IMR-90 (cell line): Measurements from ENCODE around the gene CEP85. TPM values are rescaled to one million over a fixed set of nuclear protein-coding genes. Genes with fewer than 3 reads are reported as not detected.

Experiments
- ATAC-seq: fragments of 200-7000 bp; cut with Tn5 transposase; 2 replicates; pipeline ENCODE4 v1.9.1; 2020; ENCODE audit warnings: low read depth, mild to moderate bottlenecking, moderate library complexity
- BruUV-seq: library from RNA; stranded (reverse); fragments of 400-500 nt; replicated peaks from 2 replicates; lab custom pipeline; 2021; lab: Mats Ljungman, UMichigan
- CTCF ChIA-PET: fragments of 300-600 bp; formaldehyde crosslinking; extraction: SDS; loops from one replicate; lab custom pipeline; 2021; ENCODE audit warnings: antibody characterized with exemption; lab: Yijun Ruan, JAX
- POLR2A ChIA-PET: fragments of 300-600 bp; sonication (Branson Sonifier 250); formaldehyde crosslinking; loops from one replicate; lab custom pipeline; 2022; ENCODE audit warnings: antibody characterized with exemption; ENCODE audit not compliant: unreplicated experiment; lab: Charles Lee
- DNase-seq: peaks from one replicate; pipeline ENCODE4 v3.0.0; 2013
- H2AFZ ChIP-seq: replicated peaks from 2 replicates; pipeline ENCODE3; 2013; ENCODE audit warnings: low read length, mild to moderate bottlenecking; ENCODE audit not compliant: poor library complexity
- H2AK5ac ChIP-seq: 2 replicates; pipeline ENCODE4 v1.6.1; 2013; ENCODE audit warnings: low read depth, low read length, inconsistent platforms
- H2AK9ac ChIP-seq: replicated peaks from 2 replicates; pipeline ENCODE3; 2013; ENCODE audit warnings: mild to moderate bottlenecking, low read depth, low read length, moderate library complexity; ENCODE audit not compliant: poor library complexity
- H2BK120ac ChIP-seq: 2 replicates; pipeline ENCODE4 v1.6.1; 2013; ENCODE audit warnings: low read depth, low read length, inconsistent platforms
- H2BK15ac ChIP-seq: 3 replicates; pipeline ENCODE4 v1.6.1; 2013; ENCODE audit warnings: low read depth, low read length, inconsistent platforms
- H2BK20ac ChIP-seq: 2 replicates; pipeline ENCODE4 v1.6.1; 2013; ENCODE audit warnings: low read depth, mild to moderate bottlenecking, inconsistent platforms, low read length, moderate library complexity
- H2BK5ac ChIP-seq: 2 replicates; pipeline ENCODE4 v1.6.1; 2013; ENCODE audit warnings: mild to moderate bottlenecking, low read depth, low read length, inconsistent platforms; ENCODE audit not compliant: poor library complexity, severe bottlenecking
- H3K14ac ChIP-seq: replicated peaks from 2 replicates; pipeline ENCODE4 v1.6.1; 2013; ENCODE audit warnings: low read depth, low read length, inconsistent platforms
- H3K18ac ChIP-seq: 2 replicates; pipeline ENCODE4 v1.6.1; 2013; ENCODE audit warnings: low read depth, low read length, control low read depth
- H3K23ac ChIP-seq: 2 replicates; pipeline ENCODE4 v1.6.1; 2013; ENCODE audit warnings: low read depth, low read length, inconsistent platforms
- H3K27ac ChIP-seq: 2 replicates; pipeline ENCODE4 v1.5.1; 2013; ENCODE audit warnings: mild to moderate bottlenecking, control low read depth, low read length; ENCODE audit not compliant: insufficient read depth
- H3K27me3 ChIP-seq: 2 replicates; pipeline ENCODE4 v1.6.1; 2013; ENCODE audit warnings: low read length; ENCODE audit not compliant: control insufficient read depth, insufficient read depth
- H3K36me3 ChIP-seq: 2 replicates; pipeline ENCODE4 v1.6.1; 2013; ENCODE audit warnings: low read length, mixed read lengths; ENCODE audit not compliant: control insufficient read depth, insufficient read depth
- H3K4ac ChIP-seq: 2 replicates; pipeline ENCODE4 v1.6.1; 2013; ENCODE audit warnings: low read depth, low read length, inconsistent platforms
- H3K4me1 ChIP-seq: 2 replicates; pipeline ENCODE4 v1.6.1; 2013; ENCODE audit warnings: low read length, mixed read lengths; ENCODE audit not compliant: control insufficient read depth, insufficient read depth
- H3K4me2 ChIP-seq: 2 replicates; pipeline ENCODE4 v1.6.1; 2013; ENCODE audit warnings: low read depth, mild to moderate bottlenecking, control low read depth, low read length, moderate library complexity
- H3K4me3 ChIP-seq: 2 replicates; pipeline ENCODE4 v1.5.1; 2013; ENCODE audit warnings: low read depth, mild to moderate bottlenecking, control low read depth, low read length, moderate library complexity; ENCODE audit not compliant: insufficient read depth
- H3K56ac ChIP-seq: 2 replicates; pipeline ENCODE4 v1.6.1; 2013; ENCODE audit warnings: low read length, inconsistent platforms; ENCODE audit not compliant: insufficient read depth; ENCODE audit errors: extremely low read depth
- H3K79me1 ChIP-seq, 2 experiments: 2 replicates each; pipeline ENCODE4 v1.6.1; 2013; ENCODE audit warnings: low read length in 2 of 2, inconsistent platforms in 1 of 2, low read depth in 1 of 2
- H3K9ac ChIP-seq: 2 replicates; pipeline ENCODE4 v1.6.1; 2013; ENCODE audit warnings: low read depth, low read length, control low read depth
- H3K9me1 ChIP-seq: 2 replicates; pipeline ENCODE4 v1.6.1; 2013; ENCODE audit warnings: low read length, inconsistent platforms; ENCODE audit not compliant: insufficient read depth
- H3K9me3 ChIP-seq: 2 replicates; pipeline ENCODE4 v1.6.1; 2013; ENCODE audit warnings: low read length; ENCODE audit not compliant: control insufficient read depth, insufficient read depth
- H4K20me1 ChIP-seq: 2 replicates; pipeline ENCODE4 v1.6.1; 2013; ENCODE audit warnings: low read length, inconsistent platforms; ENCODE audit not compliant: insufficient read depth
- H4K5ac ChIP-seq: 2 replicates; pipeline ENCODE4 v1.6.1; 2013; ENCODE audit warnings: mild to moderate bottlenecking, low read depth, low read length, control low read depth
- H4K8ac ChIP-seq, 2 experiments: 2 replicates each; pipeline ENCODE4 v1.6.1; 2013; ENCODE audit warnings: low read depth in 2 of 2, low read length in 2 of 2, control low read depth in 1 of 2, inconsistent platforms in 1 of 2
- H4K91ac ChIP-seq: 2 replicates; pipeline ENCODE4 v1.6.1; 2013; ENCODE audit warnings: low read depth, low read length, inconsistent platforms; ENCODE audit not compliant: insufficient read depth
- CHD1 ChIP-seq: IDR thresholded peaks from 2 replicates; pipeline ENCODE4 v1.6.1; 2012; ENCODE audit warnings: low read depth, low read length, improper control_type of control experiment
- FOS ChIP-seq: fragments of 150-350 bp; IDR thresholded peaks from 2 replicates; pipeline ENCODE4 v1.6.1; 2016; ENCODE audit warnings: low read depth, low read length
- MAZ ChIP-seq: IDR thresholded peaks from 2 replicates; pipeline ENCODE4 v1.6.1; 2012; ENCODE audit warnings: low read depth, mild to moderate bottlenecking, low read length, improper control_type of control experiment, moderate library complexity, borderline replicate concordance
- MXI1 ChIP-seq: IDR thresholded peaks from 2 replicates; pipeline ENCODE4 v1.6.1; 2012; ENCODE audit warnings: low read depth, mild to moderate bottlenecking, low read length, moderate library complexity, borderline replicate concordance
- NFE2L2 ChIP-seq: fragments of 150-350 bp; IDR thresholded peaks from 2 replicates; pipeline ENCODE4 v1.6.1; 2016; ENCODE audit warnings: low read depth, mild to moderate bottlenecking, low read length
- POLR2A ChIP-seq: IDR thresholded peaks from 2 replicates; pipeline ENCODE4 v1.6.1; 2012; ENCODE audit warnings: mild to moderate bottlenecking, low read depth, low read length
- RCOR1 ChIP-seq: IDR thresholded peaks from 2 replicates; pipeline ENCODE4 v1.6.1; 2012; ENCODE audit warnings: mild to moderate bottlenecking, low read length, improper control_type of control experiment; ENCODE audit not compliant: insufficient replicate concordance
- RFX5 ChIP-seq: IDR thresholded peaks from 2 replicates; pipeline ENCODE4 v1.8.0; 2012; ENCODE audit warnings: low read depth, mild to moderate bottlenecking, low read length, moderate library complexity
- SMC3 ChIP-seq: fragments of 150-350 bp; IDR thresholded peaks from 2 replicates; pipeline ENCODE4 v1.6.1; 2016; ENCODE audit warnings: low read depth, mild to moderate bottlenecking, antibody characterized with exemption, low read length, moderate library complexity
- WGBS, 2 experiments: methylation state at CpG; one replicate each; pipeline versions ENCODE4 v1.1.5 to v1.1.7; 2013; ENCODE audit warnings: missing lambda C conversion rate in 2 of 2; ENCODE audit not compliant: insufficient read length in 1 of 2; ENCODE audit errors: extremely low coverage in 2 of 2; 5-methylcytosine and 5-hydroxymethylcytosine counted together
- dilution Hi-C: fragments of 300-500 bp; cut with HindIII; formaldehyde crosslinking; loops from one replicate; pipeline ENCODE4 v1.14.3; 2018; ENCODE audit warnings: low sequenced_read_pairs; ENCODE audit not compliant: unreplicated experiment
- in situ Hi-C: fragments of 300-500 bp; cut with MboI; formaldehyde crosslinking; loops from 3 replicates; pipeline ENCODE4 v1.14.3; 2019; ENCODE audit warnings: low sequenced_read_pairs, inconsistent platforms, mixed read lengths
- intact Hi-C: fragments of 100-400 bp; cut with micrococcal nuclease; formaldehyde crosslinking; loops from 2 replicates; pipeline ENCODE4 v1.10.0; 2022
- polyA plus RNA-seq, 3 experiments: library from polyadenylated mRNA; depleted of rRNA; stranded (reverse); fragments of >200 nt; gene quantifications; 2 replicates each; pipeline ENCODE4 v1.2.3, GENCODE V29; 2012; ENCODE audit warnings: low replicate concordance in 1 of 3
- total RNA-seq: library from RNA; depleted of rRNA; stranded (reverse); fragments of >200 nt; gene quantifications from 2 replicates; pipeline ENCODE4 v1.2.3, GENCODE V29; 2012
- TF ChIP-seq, protein P1 (sequence below): fragments of 150-350 bp; IDR thresholded peaks from 2 replicates; pipeline ENCODE4 v1.6.1; 2016; ENCODE audit warnings: low read depth, mild to moderate bottlenecking, low read length, moderate library complexity, borderline replicate concordance
- TF ChIP-seq, protein P2 (sequence below): conservative IDR thresholded peaks from 2 replicates; pipeline ENCODE4 v1.5.1; 2012; ENCODE audit warnings: mild to moderate bottlenecking, low read depth, low read length, improper control_type of control experiment
- TF ChIP-seq, protein P3 (sequence below): fragments of 150-350 bp; IDR thresholded peaks from 2 replicates; pipeline ENCODE4 v1.6.1; 2017; ENCODE audit warnings: mild to moderate bottlenecking, antibody characterized with exemption, low read length, low read depth

The CEP85 gene
- total and polyA plus RNA-seq, 2 of the 4 experiments (the other 2 are of a cell fraction): 11.5 to 11.8 TPM

DNA sequence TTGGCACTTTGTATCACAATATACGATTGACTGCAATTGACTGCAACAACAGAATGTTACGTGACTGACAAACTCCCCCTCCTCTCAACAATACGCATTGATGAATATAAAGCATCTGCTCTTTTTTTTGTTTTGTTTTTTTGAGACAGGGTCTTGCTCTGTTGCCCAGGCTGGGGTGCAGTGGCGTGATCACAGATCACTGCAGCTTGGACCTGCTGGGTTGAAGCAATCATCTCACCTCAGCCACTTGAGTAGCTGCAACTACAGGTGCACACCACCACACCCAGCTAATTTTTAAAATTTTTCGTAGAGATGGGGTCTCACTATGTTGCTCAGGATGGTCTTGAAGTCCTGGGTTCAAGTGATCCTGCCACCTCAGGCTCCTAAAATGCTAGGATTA, 21.3 kb upstream of the CEP85 start:
- peaks cover 38% of the 10 kb centered on the region for H3K27me3 ChIP-seq
- intact Hi-C loops: no loop called here
- H3K18ac ChIP-seq: no peak overlapping the region
- no peak overlapping the region for H3K27ac ChIP-seq
- H3K4me3 ChIP-seq: no peak overlapping the region
- H3K23ac ChIP-seq: no peak overlapping the region
- H3K14ac ChIP-seq: no peak overlapping the region
- H3K36me3 ChIP-seq: no peaks in the 10 kb centered on the region
- H2BK5ac ChIP-seq: no peak overlapping the region
- H3K9me1 ChIP-seq: no peaks in the 10 kb centered on the region
- no peaks in the 10 kb centered on the region for H3K9me3 ChIP-seq
- H3K4me2 ChIP-seq: no peak overlapping the region
- ChIA-PET POLR2A (no interaction called here), CTCF (interaction anchor here (1.0 kb wide), 2 partner anchors 10 to 21 kb away, joined by 3 to 7 read pairs; partner anchors contain the start of gene CEP85)
- H4K91ac ChIP-seq: no peak overlapping the region
- no peaks in the 10 kb centered on the region for H3K4me1 ChIP-seq
- H3K9ac ChIP-seq: no peak overlapping the region
- no peak overlapping the region for H2AK5ac ChIP-seq
- no peak overlapping the region for H4K5ac ChIP-seq
- no peaks in the 10 kb centered on the region for H4K20me1 ChIP-seq
- H2BK15ac ChIP-seq: no peak overlapping the region
- BruUV-seq: no TSS peak
- dilution Hi-C loops: no loop called here
- WGBS, 2 experiments: no CpG with 5 or more reads among the region's 5 CpGs
- H2BK20ac ChIP-seq: no peak overlapping the region
- no peak overlapping the region for H2BK120ac ChIP-seq
- H3K56ac ChIP-seq: no peak overlapping the region
- H2AK9ac ChIP-seq: no peak overlapping the region
- H2AFZ ChIP-seq: no peak overlapping the region
- in situ Hi-C loops: no loop called here
- no peak for ATAC-seq
- no peak overlapping the region for H3K4ac ChIP-seq
- DNase-seq: no peak
- no peak overlapping the region for H4K8ac ChIP-seq
- no peaks in the 10 kb centered on the region for H3K79me1 ChIP-seq
- TF ChIP-seq MXI1 (no peak), NFE2L2 (no peak), POLR2A (no peak), RCOR1 (no peak), CHD1 (no peak), RFX5 (no peak), MAZ (no peak), SMC3 (no peak), FOS (no peak)
- TF ChIP-seq, protein P1, sequence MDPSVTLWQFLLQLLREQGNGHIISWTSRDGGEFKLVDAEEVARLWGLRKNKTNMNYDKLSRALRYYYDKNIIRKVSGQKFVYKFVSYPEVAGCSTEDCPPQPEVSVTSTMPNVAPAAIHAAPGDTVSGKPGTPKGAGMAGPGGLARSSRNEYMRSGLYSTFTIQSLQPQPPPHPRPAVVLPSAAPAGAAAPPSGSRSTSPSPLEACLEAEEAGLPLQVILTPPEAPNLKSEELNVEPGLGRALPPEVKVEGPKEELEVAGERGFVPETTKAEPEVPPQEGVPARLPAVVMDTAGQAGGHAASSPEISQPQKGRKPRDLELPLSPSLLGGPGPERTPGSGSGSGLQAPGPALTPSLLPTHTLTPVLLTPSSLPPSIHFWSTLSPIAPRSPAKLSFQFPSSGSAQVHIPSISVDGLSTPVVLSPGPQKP: no peak
- TF ChIP-seq, protein P2, sequence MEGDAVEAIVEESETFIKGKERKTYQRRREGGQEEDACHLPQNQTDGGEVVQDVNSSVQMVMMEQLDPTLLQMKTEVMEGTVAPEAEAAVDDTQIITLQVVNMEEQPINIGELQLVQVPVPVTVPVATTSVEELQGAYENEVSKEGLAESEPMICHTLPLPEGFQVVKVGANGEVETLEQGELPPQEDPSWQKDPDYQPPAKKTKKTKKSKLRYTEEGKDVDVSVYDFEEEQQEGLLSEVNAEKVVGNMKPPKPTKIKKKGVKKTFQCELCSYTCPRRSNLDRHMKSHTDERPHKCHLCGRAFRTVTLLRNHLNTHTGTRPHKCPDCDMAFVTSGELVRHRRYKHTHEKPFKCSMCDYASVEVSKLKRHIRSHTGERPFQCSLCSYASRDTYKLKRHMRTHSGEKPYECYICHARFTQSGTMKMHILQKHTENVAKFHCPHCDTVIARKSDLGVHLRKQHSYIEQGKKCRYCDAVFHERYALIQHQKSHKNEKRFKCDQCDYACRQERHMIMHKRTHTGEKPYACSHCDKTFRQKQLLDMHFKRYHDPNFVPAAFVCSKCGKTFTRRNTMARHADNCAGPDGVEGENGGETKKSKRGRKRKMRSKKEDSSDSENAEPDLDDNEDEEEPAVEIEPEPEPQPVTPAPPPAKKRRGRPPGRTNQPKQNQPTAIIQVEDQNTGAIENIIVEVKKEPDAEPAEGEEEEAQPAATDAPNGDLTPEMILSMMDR: no peak
- TF ChIP-seq, protein P3, sequence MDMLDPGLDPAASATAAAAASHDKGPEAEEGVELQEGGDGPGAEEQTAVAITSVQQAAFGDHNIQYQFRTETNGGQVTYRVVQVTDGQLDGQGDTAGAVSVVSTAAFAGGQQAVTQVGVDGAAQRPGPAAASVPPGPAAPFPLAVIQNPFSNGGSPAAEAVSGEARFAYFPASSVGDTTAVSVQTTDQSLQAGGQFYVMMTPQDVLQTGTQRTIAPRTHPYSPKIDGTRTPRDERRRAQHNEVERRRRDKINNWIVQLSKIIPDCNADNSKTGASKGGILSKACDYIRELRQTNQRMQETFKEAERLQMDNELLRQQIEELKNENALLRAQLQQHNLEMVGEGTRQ: no peak
